Vagina (tissue), 2 donors: ENCODE data around the gene MUC3A. TPM values are rescaled to one million over a fixed set of nuclear protein-coding genes. Genes with fewer than 3 reads are reported as not detected.
"Not testable (repeated sequence)": the region's sequence is repeated elsewhere in the genome, so short reads cannot be mapped to it uniquely, and the experiment has no call there.

Source experiments
- DNase-seq, 2 donors: peaks; one replicate each; pipeline ENCODE4 v3.0.0-alpha.2; 2017; ENCODE audit errors: extremely low spot score in 2 of 2
- H3K27ac ChIP-seq: fragments of 200-600 bp; sonication (generic); one replicate; pipeline ENCODE4 v1.5.1; 2019
- H3K27me3 ChIP-seq: fragments of 200-600 bp; sonication (generic); one replicate; pipeline ENCODE4 v1.5.1; 2019
- H3K36me3 ChIP-seq, 2 donors: fragments of 200-600 bp; sonication (generic); one replicate each; pipeline ENCODE4 v1.5.1; 2017 to 2019
- H3K4me1 ChIP-seq: fragments of 200-600 bp; sonication (generic); one replicate; pipeline ENCODE4 v1.5.1; 2019
- H3K4me3 ChIP-seq, 2 donors: fragments of 200-600 bp; sonication (generic); 1 replicate in 1 of 2; 2 replicates in 1 of 2; pipeline ENCODE4 v1.5.1; 2016 to 2019
- H3K9me3 ChIP-seq: fragments of 200-600 bp; sonication (generic); one replicate; pipeline ENCODE4 v1.5.1; 2019
- POLR2A ChIP-seq, 2 donors: fragments of 450-650 bp; IDR thresholded peaks; one replicate each; pipeline ENCODE4 v1.6.1; 2017; ENCODE audit warnings: antibody characterized with exemption in 2 of 2, mild to moderate bottlenecking in 2 of 2, moderate library complexity in 2 of 2
- POLR2AphosphoS5 ChIP-seq, 2 donors: sonication (generic); formaldehyde crosslinking; IDR thresholded peaks; one replicate each; pipeline ENCODE4 v1.9.0; 2017; ENCODE audit warnings: antibody characterized with exemption in 2 of 2, mild to moderate bottlenecking in 2 of 2, low read depth in 1 of 2; ENCODE audit not compliant: insufficient read depth in 1 of 2
- intact Hi-C: fragments of 100-400 bp; cut with DNase I; formaldehyde crosslinking; loops from one replicate; pipeline ENCODE4 v1.15.1; 2023
- total RNA-seq: library from RNA; depleted of rRNA; stranded (reverse); fragments of >200 nt; gene quantifications from one replicate; pipeline ENCODE4 v1.2.3, GENCODE V29; 2016
- TF ChIP-seq, protein P1 (sequence below), 3 experiments: fragments of 450-650 bp in 2 of 3; fragments of 200-600 bp in 1 of 3; sonication (generic) in 1 of 3; IDR thresholded peaks; one replicate each; pipeline ENCODE4 v1.5.1; 2017 to 2019; ENCODE audit warnings: antibody characterized with exemption in 3 of 3, mild to moderate bottlenecking in 2 of 3, moderate library complexity in 2 of 3

MUC3A gene
- total RNA-seq, 1 donor from 2014 or later = 0.49 TPM

GRCh38 chr7:100921039-100921438 lies 28.3 kb upstream of the MUC3A start:
- intact Hi-C loops = no loop called here
- no peak overlapping the region for H3K4me3 ChIP-seq
- peaks cover 3% of the 10 kb centered on the region for H3K4me1 ChIP-seq
- no peaks in the 10 kb centered on the region for H3K27me3 ChIP-seq
- TF ChIP-seq, protein P1, sequence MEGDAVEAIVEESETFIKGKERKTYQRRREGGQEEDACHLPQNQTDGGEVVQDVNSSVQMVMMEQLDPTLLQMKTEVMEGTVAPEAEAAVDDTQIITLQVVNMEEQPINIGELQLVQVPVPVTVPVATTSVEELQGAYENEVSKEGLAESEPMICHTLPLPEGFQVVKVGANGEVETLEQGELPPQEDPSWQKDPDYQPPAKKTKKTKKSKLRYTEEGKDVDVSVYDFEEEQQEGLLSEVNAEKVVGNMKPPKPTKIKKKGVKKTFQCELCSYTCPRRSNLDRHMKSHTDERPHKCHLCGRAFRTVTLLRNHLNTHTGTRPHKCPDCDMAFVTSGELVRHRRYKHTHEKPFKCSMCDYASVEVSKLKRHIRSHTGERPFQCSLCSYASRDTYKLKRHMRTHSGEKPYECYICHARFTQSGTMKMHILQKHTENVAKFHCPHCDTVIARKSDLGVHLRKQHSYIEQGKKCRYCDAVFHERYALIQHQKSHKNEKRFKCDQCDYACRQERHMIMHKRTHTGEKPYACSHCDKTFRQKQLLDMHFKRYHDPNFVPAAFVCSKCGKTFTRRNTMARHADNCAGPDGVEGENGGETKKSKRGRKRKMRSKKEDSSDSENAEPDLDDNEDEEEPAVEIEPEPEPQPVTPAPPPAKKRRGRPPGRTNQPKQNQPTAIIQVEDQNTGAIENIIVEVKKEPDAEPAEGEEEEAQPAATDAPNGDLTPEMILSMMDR (IDR thresholded peaks at IDR 0.05) = no peak
- no peak for TF ChIP-seq POLR2AphosphoS5 (IDR thresholded peaks at IDR 0.05; ENCODE audit: insufficient read depth in 1 of 2, low read depth in 1 of 2)
- TF ChIP-seq POLR2A (IDR thresholded peaks at IDR 0.05) = no peak
- no peak for DNase-seq
- H3K36me3 ChIP-seq = no peaks in the 10 kb centered on the region
- no peaks in the 10 kb centered on the region for H3K9me3 ChIP-seq
- no peak overlapping the region for H3K27ac ChIP-seq

GRCh38 chr7:100923616-100924015 lies 25.7 kb upstream of the MUC3A start:
- intact Hi-C loops, H3K27ac ChIP-seq: not testable (repeated sequence)

DNA sequence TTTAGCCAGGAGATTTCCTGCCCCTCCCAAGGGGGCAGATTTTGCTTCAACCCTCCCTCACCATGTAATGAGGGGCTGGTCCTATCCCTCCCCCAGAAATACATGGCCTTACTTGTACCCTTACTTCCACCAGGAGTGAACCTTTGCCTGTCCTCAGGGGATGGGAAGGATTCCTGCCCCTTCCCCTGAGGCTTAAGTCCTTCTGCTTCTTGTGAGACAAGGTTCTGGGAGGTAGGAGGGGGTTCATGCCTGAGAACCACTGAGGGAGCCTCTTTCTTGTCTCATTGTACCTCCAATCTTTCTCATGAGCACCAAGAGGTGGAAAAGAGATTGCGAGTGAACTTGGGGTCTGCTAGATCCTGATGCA lies 19.5 kb upstream of the MUC3A start:
- Histone ChIP-seq H3K36me3 (no peaks in the 10 kb centered on the region), H3K4me1 (no peaks in the 10 kb centered on the region), H3K27me3 (no peaks in the 10 kb centered on the region), H3K4me3 (no peak overlapping the region), H3K27ac (no peak overlapping the region), H3K9me3 (no peaks in the 10 kb centered on the region)
- no peak for DNase-seq
- intact Hi-C loops = no loop called here
- no peak for TF ChIP-seq POLR2A (IDR thresholded peaks at IDR 0.05)
- no peak for TF ChIP-seq POLR2AphosphoS5 (IDR thresholded peaks at IDR 0.05; ENCODE audit: insufficient read depth in 1 of 2, low read depth in 1 of 2)
- TF ChIP-seq, protein P1 (IDR thresholded peaks at IDR 0.05) = no peak

More at GRCh38 chr7:100923616-100924015, 25.7 kb upstream of the MUC3A start:
- H3K27me3 ChIP-seq, H3K4me3 ChIP-seq, H3K4me1 ChIP-seq, DNase-seq, H3K9me3 ChIP-seq, H3K36me3 ChIP-seq: not testable (repeated sequence)

GRCh38 chr7:100933734-100934133 lies 15.6 kb upstream of the MUC3A start:
- H3K9me3 ChIP-seq = no peaks in the 10 kb centered on the region
- H3K4me3 ChIP-seq = no peak overlapping the region
- intact Hi-C loops = no loop called here
- H3K4me1 ChIP-seq = no peaks in the 10 kb centered on the region
- H3K27me3 ChIP-seq = no peaks in the 10 kb centered on the region
- DNase-seq = no peak
- TF ChIP-seq, protein P1 (IDR thresholded peaks at IDR 0.05) = no peak
- TF ChIP-seq POLR2AphosphoS5 (IDR thresholded peaks at IDR 0.05; ENCODE audit: insufficient read depth in 1 of 2, low read depth in 1 of 2) (no peak), POLR2A (IDR thresholded peaks at IDR 0.05) (no peak)
- no peak overlapping the region for H3K27ac ChIP-seq
- H3K36me3 ChIP-seq = no peaks in the 10 kb centered on the region

DNA sequence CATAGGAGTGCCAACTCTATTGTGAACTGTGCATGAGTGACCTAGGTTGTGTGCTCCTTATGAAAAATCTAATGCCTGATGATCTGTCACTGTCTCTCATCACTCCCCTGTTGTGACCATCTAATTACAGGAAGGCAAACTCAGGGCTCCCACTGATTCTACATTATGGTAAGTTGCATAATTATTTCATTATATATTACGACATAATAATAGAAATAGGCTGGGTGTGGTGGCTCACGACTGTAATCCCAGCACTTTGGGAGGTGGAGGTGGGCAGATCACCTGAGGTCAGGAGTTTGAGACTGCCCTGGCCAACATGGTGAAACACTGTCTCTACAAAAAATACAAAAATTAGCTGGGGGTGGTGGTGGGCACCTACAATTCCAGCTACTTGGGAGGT lies 14.0 kb upstream of the MUC3A start:
- intact Hi-C loops, H3K27ac ChIP-seq, H3K4me1 ChIP-seq, H3K27me3 ChIP-seq, H3K36me3 ChIP-seq, H3K9me3 ChIP-seq, H3K4me3 ChIP-seq, DNase-seq: not testable (repeated sequence)

DNA sequence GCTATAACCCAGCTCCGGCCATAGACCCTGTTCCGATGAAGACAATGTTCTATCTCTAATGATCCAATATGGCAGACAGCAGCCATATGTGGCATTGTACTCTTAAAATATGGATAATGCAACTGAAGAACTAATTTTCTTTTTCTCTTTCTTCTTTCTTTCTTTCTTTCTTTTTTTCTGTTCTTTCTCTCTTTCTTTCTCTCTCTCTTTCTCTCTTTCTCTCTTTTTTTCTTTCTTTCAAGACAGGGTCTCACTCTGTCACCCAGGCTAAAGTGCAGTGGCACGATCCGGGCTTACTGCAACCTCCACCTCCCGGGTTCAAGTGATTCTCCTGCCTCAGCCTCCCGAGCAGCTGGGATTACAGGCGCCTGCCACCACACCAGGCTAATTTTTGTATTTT lies 13.2 kb upstream of the MUC3A start:
- H3K4me1 ChIP-seq, H3K36me3 ChIP-seq, H3K9me3 ChIP-seq, H3K4me3 ChIP-seq, intact Hi-C loops, H3K27me3 ChIP-seq, H3K27ac ChIP-seq, DNase-seq: not testable (repeated sequence)
